ENCODE data around the gene DHX40. TPM values are rescaled to one million over a fixed set of nuclear protein-coding genes. Genes with fewer than 3 reads are reported as not detected.

DHX40 gene
- polyA plus RNA-seq, 1 donor (not counting 4 experiments of a cell fraction or from before 2014, with no cell fraction given), result 30.7 TPM

DNA sequence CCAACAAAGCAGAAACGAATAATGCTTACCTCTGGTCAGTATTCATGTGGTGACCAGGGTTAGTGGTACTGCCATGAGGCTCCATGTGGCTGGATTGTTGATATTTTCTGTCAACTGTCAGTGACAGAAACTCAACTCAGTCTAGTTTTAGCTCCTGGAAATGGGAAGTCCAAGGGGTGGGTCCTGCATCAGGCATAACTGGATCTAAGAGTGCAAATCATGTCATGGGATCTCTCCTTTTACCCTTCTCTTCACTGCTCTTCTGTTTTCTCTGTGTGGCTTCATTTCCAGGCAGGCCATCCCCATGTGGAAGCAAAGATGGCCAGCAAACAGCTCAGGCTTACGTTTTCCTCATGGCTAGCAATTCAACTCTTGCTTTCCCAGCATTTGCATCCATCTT, 39.0 kb upstream of the DHX40 start:
- H3K36me3 ChIP-seq (ENCODE audit: control insufficient read depth in 2 of 2, extremely low read depth in 1 of 2, insufficient read depth in 2 of 2, low read length in 2 of 2), result no peaks in the 10 kb centered on the region
- H2AFZ ChIP-seq (ENCODE audit: control insufficient read depth, low read length), result no peak overlapping the region
- H3K27me3 ChIP-seq (ENCODE audit: control insufficient read depth, extremely low read depth, insufficient read depth, low read length), result peaks cover 8% of the 10 kb centered on the region
- DNase-seq (ENCODE audit: low read depth, low spot score), result no peak
- no peaks in the 10 kb centered on the region for H4K20me1 ChIP-seq (ENCODE audit: control insufficient read depth, extremely low read depth, insufficient read depth, low read length)
- TF ChIP-seq EZH2 (IDR thresholded peaks at IDR 0.05; ENCODE audit: low read length) (no peak), CTCF (optimal IDR thresholded peaks at IDR 0.05 in 1 of 3, IDR thresholded peaks at IDR 0.05 in 1 of 3, conservative IDR thresholded peaks at IDR 0.05 in 1 of 3; ENCODE audit: extremely low read depth in 1 of 3, insufficient read depth in 2 of 3, low read length in 3 of 3) (no peak)
- no peak for FAIRE-seq
- no peaks in the 10 kb centered on the region for H3K9me3 ChIP-seq (ENCODE audit: control insufficient read depth, low read depth, low read length)
- no peak overlapping the region for H3K4me3 ChIP-seq (ENCODE audit: control insufficient read depth in 2 of 3, extremely low read depth in 1 of 3, insufficient read depth in 2 of 3, low read depth in 1 of 3, low read length in 3 of 3)
- dilution Hi-C loops (cut with MboI; ENCODE audit: extremely low pct_ligation_motif_present, low sequenced_read_pairs), result no loop called here
- H3K4me1 ChIP-seq (ENCODE audit: control insufficient read depth, extremely low read depth, insufficient read depth, low read length), result no peaks in the 10 kb centered on the region
- no peak overlapping the region for H3K9ac ChIP-seq (ENCODE audit: control insufficient read depth, extremely low read depth, insufficient read depth, low read length)
- H3K27ac ChIP-seq (ENCODE audit: control insufficient read depth, insufficient read depth, low read length), result no peak overlapping the region
- no peak overlapping the region for H3K4me2 ChIP-seq (ENCODE audit: control insufficient read depth, extremely low read depth, insufficient read depth, low read depth, low read length)
- H3K79me2 ChIP-seq (ENCODE audit: control insufficient read depth, insufficient read depth, low read length), result no peaks in the 10 kb centered on the region
- no peaks in the 10 kb centered on the region for H3K9me1 ChIP-seq (ENCODE audit: control insufficient read depth, extremely low read depth, insufficient read depth, low read length)

- no peak overlapping the region for H3K4me2 ChIP-seq (ENCODE audit: control insufficient read depth, extremely low read depth, insufficient read depth, low read depth, low read length)
- FAIRE-seq (no peak), DNase-seq (ENCODE audit: low read depth, low spot score) (no peak)
- TF ChIP-seq EZH2 (IDR thresholded peaks at IDR 0.05; ENCODE audit: low read length), result no peak
- no peak for TF ChIP-seq CTCF (optimal IDR thresholded peaks at IDR 0.05 in 1 of 3, IDR thresholded peaks at IDR 0.05 in 1 of 3, conservative IDR thresholded peaks at IDR 0.05 in 1 of 3; ENCODE audit: extremely low read depth in 1 of 3, insufficient read depth in 2 of 3, low read length in 3 of 3)
- no peaks in the 10 kb centered on the region for H3K9me1 ChIP-seq (ENCODE audit: control insufficient read depth, extremely low read depth, insufficient read depth, low read length)
- no peak overlapping the region for H3K27ac ChIP-seq (ENCODE audit: control insufficient read depth, insufficient read depth, low read length)
- H3K9ac ChIP-seq (ENCODE audit: control insufficient read depth, extremely low read depth, insufficient read depth, low read length), result no peak overlapping the region
- peaks cover 8% of the 10 kb centered on the region for H3K27me3 ChIP-seq (ENCODE audit: control insufficient read depth, extremely low read depth, insufficient read depth, low read length)
- no peak overlapping the region for H3K4me3 ChIP-seq (ENCODE audit: control insufficient read depth in 2 of 3, extremely low read depth in 1 of 3, insufficient read depth in 2 of 3, low read depth in 1 of 3, low read length in 3 of 3)
- no peaks in the 10 kb centered on the region for H4K20me1 ChIP-seq (ENCODE audit: control insufficient read depth, extremely low read depth, insufficient read depth, low read length)
- no peaks in the 10 kb centered on the region for H3K79me2 ChIP-seq (ENCODE audit: control insufficient read depth, insufficient read depth, low read length)
- no peaks in the 10 kb centered on the region for H3K36me3 ChIP-seq (ENCODE audit: control insufficient read depth in 2 of 2, extremely low read depth in 1 of 2, insufficient read depth in 2 of 2, low read length in 2 of 2)
- no peak overlapping the region for H2AFZ ChIP-seq (ENCODE audit: control insufficient read depth, low read length)
- H3K4me1 ChIP-seq (ENCODE audit: control insufficient read depth, extremely low read depth, insufficient read depth, low read length), result no peaks in the 10 kb centered on the region
- no peaks in the 10 kb centered on the region for H3K9me3 ChIP-seq (ENCODE audit: control insufficient read depth, low read depth, low read length)
- dilution Hi-C loops (cut with MboI; ENCODE audit: extremely low pct_ligation_motif_present, low sequenced_read_pairs), result no loop called here
These were observed 38.0 kb upstream of the DHX40 start for GRCh38 chr17:59527325-59527917.
